H1 (cell line): ENCODE measurements around the gene SGMS1. TPM values are rescaled to one million over a fixed set of nuclear protein-coding genes. Genes with fewer than 3 reads are reported as not detected.

Experiments
- CTCF ChIA-PET: fragments of 300-600 bp; sonication (Branson Sonifier 250); formaldehyde crosslinking; loops from one replicate; lab custom pipeline; 2021; ENCODE audit not compliant: partially characterized antibody; lab: Charles Lee
- POLR2A ChIA-PET: fragments of 300-600 bp; sonication (Branson Sonifier 250); formaldehyde crosslinking; loops from one replicate; lab custom pipeline; 2021; ENCODE audit warnings: inconsistent platforms; ENCODE audit not compliant: partially characterized antibody; lab: Charles Lee
- DNase-seq, 2 experiments: peaks; one replicate each; pipeline versions ENCODE4 v3.0.0 to v3.0.0-alpha.2; 2010 to 2022; ENCODE audit warnings: low spot score in 2 of 2, low read depth in 1 of 2, mixed read lengths in 1 of 2
- FAIRE-seq: peaks from 2 replicates; lab custom pipeline; 2011; peaks lifted over from hg19 to GRCh38; lab: Jason Lieb, UNC
- H2AFZ ChIP-seq: 2 replicates; pipeline ENCODE4 v1.8.1; 2012; ENCODE audit warnings: low read length, inconsistent platforms
- H2AK5ac ChIP-seq: 2 replicates; pipeline ENCODE4 v1.6.1; 2013; ENCODE audit warnings: low read depth, low read length
- H2BK120ac ChIP-seq: replicated peaks from 2 replicates; pipeline ENCODE3; 2013; ENCODE audit warnings: low read depth, low read length, inconsistent platforms
- H2BK12ac ChIP-seq: 2 replicates; pipeline ENCODE4 v1.6.1; 2013; ENCODE audit warnings: low read depth, low read length
- H2BK15ac ChIP-seq: 2 replicates; pipeline ENCODE4 v1.6.1; 2013; ENCODE audit warnings: low read length
- H2BK20ac ChIP-seq: 2 replicates; pipeline ENCODE4 v1.6.1; 2013; ENCODE audit warnings: low read length
- H2BK5ac ChIP-seq: 2 replicates; pipeline ENCODE4 v1.6.1; 2013; ENCODE audit warnings: low read depth, low read length
- H3K14ac ChIP-seq: 2 replicates; pipeline ENCODE4 v1.6.1; 2013; ENCODE audit warnings: inconsistent platforms; ENCODE audit not compliant: insufficient read length
- H3K18ac ChIP-seq: 2 replicates; pipeline ENCODE4 v1.6.1; 2013; ENCODE audit warnings: low read length; ENCODE audit errors: extremely low read depth
- H3K23ac ChIP-seq: 2 replicates; pipeline ENCODE4 v1.6.1; 2013; ENCODE audit warnings: inconsistent platforms; ENCODE audit not compliant: insufficient read length
- H3K23me2 ChIP-seq: 2 replicates; pipeline ENCODE4 v1.6.1; 2013; ENCODE audit warnings: low read depth, low read length
- H3K27ac ChIP-seq: 2 replicates; pipeline ENCODE4 v1.6.1; 2011; ENCODE audit warnings: low read depth, low read length, inconsistent platforms
- H3K27me3 ChIP-seq, 4 experiments: replicated peaks in 1 of 4; 1 replicate in 1 of 4; 2 replicates in 3 of 4; pipeline versions ENCODE4 v1.6.1 to v1.8.1; 2011 to 2013; ENCODE audit warnings: low read length in 3 of 4, mild to moderate bottlenecking in 3 of 4, inconsistent platforms in 2 of 4, mixed read lengths in 2 of 4, moderate library complexity in 1 of 4; ENCODE audit not compliant: control insufficient read depth in 3 of 4, insufficient read depth in 3 of 4; ENCODE audit errors: extremely low read depth in 1 of 4
- H3K36me3 ChIP-seq, 4 experiments: 2 replicates each; pipeline versions ENCODE4 v1.6.1 to v1.8.1; 2011 to 2013; ENCODE audit warnings: mild to moderate bottlenecking in 4 of 4, low read length in 3 of 4, moderate library complexity in 2 of 4, control low read depth in 1 of 4, inconsistent platforms in 1 of 4; ENCODE audit not compliant: insufficient read depth in 4 of 4, control insufficient read depth in 2 of 4
- H3K4ac ChIP-seq: replicated peaks from 2 replicates; pipeline ENCODE3; 2013; ENCODE audit warnings: low read length, low read depth, mixed read lengths, inconsistent platforms; ENCODE audit not compliant: insufficient read length
- H3K4me1 ChIP-seq, 4 experiments: replicated peaks in 1 of 4; 1 replicate in 1 of 4; 2 replicates in 3 of 4; pipeline versions ENCODE4 v1.6.1 to v1.8.1; 2011 to 2013; ENCODE audit warnings: low read length in 3 of 4, inconsistent platforms in 2 of 4, mixed read lengths in 1 of 4; ENCODE audit not compliant: insufficient read depth in 4 of 4, control insufficient read depth in 3 of 4
- H3K4me2 ChIP-seq, 2 experiments: 2 replicates each; pipeline versions ENCODE4 v1.6.1 to v1.8.1; 2011 to 2013; ENCODE audit warnings: low read depth in 2 of 2, low read length in 2 of 2, control low read depth in 1 of 2, inconsistent platforms in 1 of 2, mild to moderate bottlenecking in 1 of 2; ENCODE audit not compliant: insufficient read depth in 1 of 2
- H3K4me3 ChIP-seq, 4 experiments: fragments of 200-600, 300-600 bp in 1 of 4; sonication (generic), shearing (Covaris generic), sonication (Bioruptor Twin) in 1 of 4; 2 replicates each; pipeline versions ENCODE4 v1.5.1 to v1.8.1; 2011 to 2016; ENCODE audit warnings: low read length in 4 of 4, low read depth in 3 of 4, control low read depth in 2 of 4, inconsistent platforms in 2 of 4, mild to moderate bottlenecking in 2 of 4, mixed read lengths in 1 of 4, moderate library complexity in 1 of 4; ENCODE audit not compliant: insufficient read depth in 2 of 4; ENCODE audit errors: extremely low read depth in 1 of 4
- H3K56ac ChIP-seq: replicated peaks from 2 replicates; pipeline ENCODE3; 2013; ENCODE audit warnings: low read depth, mild to moderate bottlenecking, mixed read lengths, low read length, inconsistent platforms; ENCODE audit not compliant: insufficient read length
- H3K79me1 ChIP-seq: 2 replicates; pipeline ENCODE4 v1.6.1; 2013; ENCODE audit warnings: low read depth, low read length, control low read depth
- H3K79me2 ChIP-seq, 2 experiments: 2 replicates each; pipeline versions ENCODE4 v1.6.1 to v1.8.1; 2012 to 2013; ENCODE audit warnings: low read length in 2 of 2, mild to moderate bottlenecking in 2 of 2, inconsistent platforms in 1 of 2; ENCODE audit not compliant: insufficient read depth in 2 of 2, control insufficient read depth in 1 of 2
- H3K9ac ChIP-seq, 4 experiments: replicated peaks in 1 of 4; 1 replicate in 1 of 4; 2 replicates in 3 of 4; pipeline versions ENCODE4 v1.6.1 to v1.8.1; 2011 to 2013; ENCODE audit warnings: low read depth in 3 of 4, low read length in 3 of 4, control low read depth in 2 of 4, mild to moderate bottlenecking in 2 of 4, moderate library complexity in 2 of 4, inconsistent platforms in 1 of 4; ENCODE audit errors: extremely low read depth in 1 of 4
- H3K9me3 ChIP-seq, 2 experiments: 2 replicates each; pipeline versions ENCODE4 v1.6.1 to v1.8.1; 2012 to 2013; ENCODE audit warnings: mild to moderate bottlenecking in 2 of 2, moderate library complexity in 2 of 2, control low read depth in 1 of 2, inconsistent platforms in 1 of 2, low read depth in 1 of 2, low read length in 1 of 2, mixed read lengths in 1 of 2; ENCODE audit not compliant: insufficient read depth in 2 of 2
- H4K20me1 ChIP-seq, 2 experiments: replicated peaks in 1 of 2; 2 replicates each; pipeline versions ENCODE3 to v1.8.1; 2011 to 2013; ENCODE audit warnings: inconsistent platforms in 2 of 2, low read length in 2 of 2, mild to moderate bottlenecking in 1 of 2; ENCODE audit not compliant: insufficient read depth in 2 of 2, control insufficient read depth in 1 of 2
- H4K5ac ChIP-seq: 2 replicates; pipeline ENCODE4 v1.6.1; 2013; ENCODE audit warnings: low read length, low read depth, mixed read lengths, inconsistent platforms; ENCODE audit not compliant: insufficient read length
- H4K8ac ChIP-seq: 2 replicates; pipeline ENCODE4 v1.8.0; 2013; ENCODE audit warnings: mild to moderate bottlenecking, moderate library complexity, low read length, inconsistent platforms; ENCODE audit not compliant: insufficient read depth; ENCODE audit errors: extremely low read depth
- H4K91ac ChIP-seq: replicated peaks from 2 replicates; pipeline ENCODE3; 2013; ENCODE audit warnings: low read length, mixed read lengths, inconsistent platforms; ENCODE audit not compliant: insufficient read length
- CBX8 ChIP-seq: fragments of 300-800, 300-1000 bp; sonication (generic); IDR thresholded peaks from 2 replicates; pipeline ENCODE4 v1.7.1; 2016; ENCODE audit warnings: low read depth, low read length, borderline replicate concordance
- CEBPB ChIP-seq: IDR thresholded peaks from 2 replicates; pipeline ENCODE4 v1.6.1; 2012; ENCODE audit warnings: low read depth, low read length
- CHD2 ChIP-seq: IDR thresholded peaks from 2 replicates; pipeline ENCODE4 v1.6.1; 2012; ENCODE audit warnings: low read length, improper control_type of control experiment
- GTF2F1 ChIP-seq: IDR thresholded peaks from 2 replicates; pipeline ENCODE4 v1.6.1; 2012; ENCODE audit warnings: low read depth, low read length, improper control_type of control experiment, borderline replicate concordance
- NANOG ChIP-seq: IDR thresholded peaks from 2 replicates; pipeline ENCODE4 v1.6.1; 2011; ENCODE audit warnings: low read length, low read depth, mild to moderate bottlenecking, inconsistent platforms; ENCODE audit not compliant: insufficient read depth, poor library complexity, severe bottlenecking
- PHF8 ChIP-seq: fragments of 200-600 bp; sonication (generic); conservative IDR thresholded peaks from 2 replicates; pipeline ENCODE4 v1.7.1; 2012; ENCODE audit warnings: low read depth, mild to moderate bottlenecking, inconsistent platforms, low read length, moderate library complexity
- POLR2A ChIP-seq, 2 experiments: IDR thresholded peaks; 1 replicate in 1 of 2; 2 replicates in 1 of 2; pipeline ENCODE4 v1.6.1; 2011; ENCODE audit warnings: low read depth in 2 of 2, low read length in 2 of 2, mild to moderate bottlenecking in 2 of 2; ENCODE audit errors: control extremely low read depth in 1 of 2
- SP4 ChIP-seq: IDR thresholded peaks from 2 replicates; pipeline ENCODE4 v1.6.1; 2012; ENCODE audit warnings: low read length, inconsistent platforms
- TAF1 ChIP-seq: IDR thresholded peaks from 2 replicates; pipeline ENCODE4 v1.6.1; 2011; ENCODE audit warnings: mild to moderate bottlenecking, low read depth, low read length
- polyA plus RNA-seq, 7 experiments: library from polyadenylated mRNA; depleted of rRNA in 3 of 7; stranded (reverse) in 5 of 7; unstranded in 2 of 7; fragments of >200 nt in 5 of 7; fragments of 200-250 nt in 2 of 7; gene quantifications; 1 replicate in 5 of 7; 2 replicates in 1 of 7; 4 replicates in 1 of 7; pipeline versions ENCODE4 v1.2.1 to v1.2.3, GENCODE V29; 2011 to 2013; ENCODE audit warnings: missing spikeins in 2 of 7, mixed read lengths in 2 of 7
- total RNA-seq: library from RNA; stranded (reverse); fragmentation: NEBNext Ultra II Directional; extraction: Animal tissue kit (Norgen Biotek cat#: 25700); gene quantifications from 2 replicates; pipeline ENCODE4 v1.2.1, GENCODE V29; 2021

Gene SGMS1
- total and polyA plus RNA-seq, 2 of the 8 experiments (the other 6 are each of a cell fraction or from before 2014, with no cell fraction given), result 6.0 to 15.6 TPM

DNA sequence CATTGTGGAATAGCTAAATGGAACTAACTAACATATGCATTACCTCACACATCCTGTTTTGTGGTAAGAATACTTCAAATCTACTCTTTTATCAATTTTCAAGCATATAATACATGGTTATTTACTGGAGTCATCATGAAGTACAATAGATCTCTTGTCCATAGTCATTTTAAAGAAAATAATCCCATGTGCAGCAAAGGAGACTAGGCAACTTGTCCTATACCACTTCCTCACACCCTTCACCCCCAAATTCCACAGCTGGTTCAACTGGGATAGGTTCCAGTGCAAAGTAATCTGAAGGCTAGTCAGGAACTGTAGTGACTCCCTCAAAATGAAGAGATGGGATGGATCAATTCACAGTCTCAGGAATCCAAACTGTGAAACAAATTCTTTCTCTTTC is 176.1 kb downstream of the SGMS1 start:
- Histone ChIP-seq H3K4me2 (no peak overlapping the region), H4K20me1 (no peaks in the 10 kb centered on the region), H3K56ac (no peak overlapping the region), H3K79me1 (no peaks in the 10 kb centered on the region), H2BK15ac (no peak overlapping the region), H4K91ac (no peak overlapping the region), H3K9me3 (0 out of 4 replicates have a peak, but pooled peaks cover 0 to 4% of the 10 kb centered on the region in 2 experiments), H3K23me2 (no peaks in the 10 kb centered on the region), H2BK12ac (no peak overlapping the region), H3K4me3 (no peak overlapping the region), H4K5ac (no peak overlapping the region), H2BK120ac (no peak overlapping the region), H2BK5ac (no peak overlapping the region), H3K27me3 (no peaks in the 10 kb centered on the region; a peak in 1 of 7 replicates), H3K36me3 (no peaks in the 10 kb centered on the region; a peak in 2 of 8 replicates), H2BK20ac (no peak overlapping the region), H3K14ac (no peak overlapping the region), H4K8ac (no peak overlapping the region), H2AK5ac (no peak overlapping the region), H3K4ac (no peak overlapping the region), H3K9ac (no peak overlapping the region), H3K4me1 (no peaks in the 10 kb centered on the region), H3K23ac (no peak overlapping the region), H3K27ac (no peak overlapping the region), H3K79me2 (peaks cover 0 to 4% of the 10 kb centered on the region in 2 experiments; a peak in 1 of 4 replicates), H3K18ac (no peak overlapping the region), H2AFZ (no peak overlapping the region)
- DNase-seq (no peak), FAIRE-seq (no peak)
- POLR2A ChIA-PET, result no interaction called here
- CTCF ChIA-PET, result interaction anchor here (1.1 kb wide), 1 partner anchor 27 kb away, joined by 3 read pairs; no protein-coding TSS in a partner anchor
- TF ChIP-seq PHF8 (no peak), GTF2F1 (no peak), TAF1 (no peak), CEBPB (no peak), POLR2A (IDR thresholded peaks at IDR 0.05; ENCODE audit: control extremely low read depth in 1 of 2, low read depth in 2 of 2, low read length in 2 of 2) (no peak), NANOG (no peak), SP4 (no peak), CHD2 (no peak), CBX8 (no peak)
